Kidney epithelial cell (primary cell): ENCODE results near the gene KLF12. TPM values are rescaled to one million over a fixed set of nuclear protein-coding genes. Genes with fewer than 3 reads are reported as not detected.

Source experiments
- DNase-seq: peaks from one replicate; pipeline ENCODE4 v3.0.0-alpha.2; 2010; ENCODE audit warnings: low read depth
- H3K27me3 ChIP-seq: 2 replicates; pipeline ENCODE4 v1.6.0; 2011; ENCODE audit warnings: low read length; ENCODE audit not compliant: control insufficient read depth, insufficient read depth
- H3K36me3 ChIP-seq: 2 replicates; pipeline ENCODE4 v1.5.1; 2011; ENCODE audit warnings: low read length; ENCODE audit not compliant: control insufficient read depth, insufficient read depth
- H3K4me3 ChIP-seq: 2 replicates; pipeline ENCODE4 v1.5.1; 2011; ENCODE audit warnings: low read depth, mild to moderate bottlenecking, control low read depth, low read length
- CTCF ChIP-seq: IDR thresholded peaks from 2 replicates; pipeline ENCODE4 v1.5.1; 2011; ENCODE audit warnings: mild to moderate bottlenecking, moderate library complexity, low read length, control low read depth, inconsistent platforms; ENCODE audit not compliant: insufficient read depth, poor library complexity, severe bottlenecking
- total RNA-seq: library from RNA; depleted of rRNA; stranded (reverse); fragments of >200 nt; gene quantifications from 2 replicates; pipeline ENCODE4 v1.2.3, GENCODE V29; 2015

KLF12 gene
- total RNA-seq, 1 donor from 2014 or later, result 13.1 TPM

DNA sequence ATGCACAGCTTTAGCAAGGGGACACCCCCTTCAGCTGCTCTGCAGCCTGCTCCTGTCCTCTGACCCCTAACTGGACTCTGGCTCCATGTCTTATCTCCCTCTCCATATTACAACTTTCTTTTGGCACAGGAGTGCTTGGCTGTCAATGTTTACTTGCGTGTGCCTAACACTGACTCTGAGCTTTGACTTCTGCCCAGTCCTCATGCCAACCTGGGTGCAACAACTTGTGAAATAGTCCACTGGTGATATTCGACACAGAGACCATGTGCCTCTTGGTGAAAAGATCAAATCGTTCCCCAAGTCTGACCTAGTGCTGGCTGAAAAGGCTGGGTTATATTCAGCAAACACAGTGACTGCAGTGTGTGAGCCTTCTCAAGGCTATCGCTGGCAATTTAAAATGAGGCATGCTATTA is 34.1 kb upstream of the KLF12 start:
- no peak for DNase-seq
- Histone ChIP-seq H3K4me3 (no peak overlapping the region), H3K36me3 (no peaks in the 10 kb centered on the region), H3K27me3 (no peaks in the 10 kb centered on the region)
- TF ChIP-seq CTCF, result no peak

GRCh38 chr13:74166261-74167004 is 32.2 kb upstream of the KLF12 start:
- Histone ChIP-seq H3K27me3 (no peaks in the 10 kb centered on the region), H3K36me3 (no peaks in the 10 kb centered on the region), H3K4me3 (no peak overlapping the region)
- no peak for DNase-seq
- TF ChIP-seq CTCF, result no peak

DNA sequence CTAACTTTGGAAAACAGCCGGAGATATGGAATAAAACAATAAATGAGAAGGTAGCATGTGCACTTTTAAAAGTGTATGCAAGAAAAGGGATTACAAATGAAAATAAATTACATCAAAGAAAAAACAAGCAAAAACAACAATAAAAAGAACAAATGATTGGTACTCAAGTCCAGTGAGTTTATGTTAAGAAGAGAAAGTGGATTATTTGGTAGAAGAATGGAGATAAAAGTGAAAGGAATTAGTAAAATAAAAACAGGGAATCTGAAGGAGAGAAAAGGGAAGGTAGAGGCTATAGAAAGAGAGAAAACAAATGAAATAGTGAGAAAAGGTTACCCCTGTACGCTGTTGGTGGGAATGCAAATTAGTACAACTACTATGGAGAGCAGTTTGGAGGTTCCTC is 28.6 kb upstream of the KLF12 start:
- no peak for DNase-seq
- H3K36me3 ChIP-seq, result no peaks in the 10 kb centered on the region
- no peaks in the 10 kb centered on the region for H3K27me3 ChIP-seq
- H3K4me3 ChIP-seq, result no peak overlapping the region
- TF ChIP-seq CTCF, result no peak

DNA sequence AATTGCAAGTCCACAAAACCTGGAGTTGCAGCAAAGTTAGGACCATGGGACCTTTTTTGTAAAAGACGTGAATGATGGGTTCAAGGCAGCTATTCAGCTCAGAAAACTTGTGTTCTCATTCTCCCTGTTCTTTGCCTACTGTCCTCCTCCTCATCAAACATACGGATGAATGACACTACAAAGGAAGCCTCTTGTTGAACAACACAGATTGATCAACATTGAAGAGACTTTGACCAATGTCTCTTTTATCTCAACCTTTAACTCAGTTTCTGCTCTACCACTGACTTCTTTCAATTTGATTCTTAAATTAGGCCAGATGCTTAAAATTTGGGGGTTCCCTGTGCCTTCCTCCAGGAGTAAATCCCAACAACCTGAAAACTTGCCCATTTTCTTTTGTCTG is 27.9 kb upstream of the KLF12 start:
- TF ChIP-seq CTCF, result no peak
- no peaks in the 10 kb centered on the region for H3K27me3 ChIP-seq
- no peak overlapping the region for H3K4me3 ChIP-seq
- no peak for DNase-seq
- no peaks in the 10 kb centered on the region for H3K36me3 ChIP-seq

- Histone ChIP-seq H3K36me3 (no peaks in the 10 kb centered on the region), H3K27me3 (no peaks in the 10 kb centered on the region), H3K4me3 (no peak overlapping the region)
- DNase-seq, result no peak
- TF ChIP-seq CTCF, result no peak
Measured at GRCh38 chr13:74158571-74159352, 24.6 kb upstream of the KLF12 start.

DNA sequence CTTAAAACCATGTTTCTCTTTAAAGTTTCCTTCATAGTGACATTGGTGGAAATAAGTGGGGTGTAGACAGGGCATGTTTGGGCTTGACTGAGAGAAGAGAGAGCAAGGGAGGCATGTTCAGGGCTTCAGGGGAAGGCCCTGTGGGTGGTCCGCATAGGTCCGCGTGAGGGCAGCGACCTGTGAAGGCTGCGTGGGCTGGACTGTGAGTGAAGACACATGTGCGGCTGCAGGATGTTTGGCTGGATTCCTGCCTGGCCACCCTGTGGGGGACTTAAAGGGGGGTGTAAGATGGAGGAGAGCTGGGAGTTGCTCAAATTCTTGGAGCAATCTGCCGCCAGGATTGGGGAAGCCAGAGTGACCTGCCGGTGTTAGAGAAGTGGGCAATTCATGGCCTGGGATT is 23.8 kb upstream of the KLF12 start:
- Histone ChIP-seq H3K36me3 (no peaks in the 10 kb centered on the region), H3K4me3 (no peak overlapping the region), H3K27me3 (no peaks in the 10 kb centered on the region)
- no peak for DNase-seq
- TF ChIP-seq CTCF, result no peak
